SW 1271 (cell line): ENCODE measurements around the gene DYRK1A.

Source experiments
- DNase-seq, 2 experiments: peaks; one replicate each; lab custom pipeline; 2025; lab: John Stamatoyannopoulos, UW

Gene DYRK1A

DNA sequence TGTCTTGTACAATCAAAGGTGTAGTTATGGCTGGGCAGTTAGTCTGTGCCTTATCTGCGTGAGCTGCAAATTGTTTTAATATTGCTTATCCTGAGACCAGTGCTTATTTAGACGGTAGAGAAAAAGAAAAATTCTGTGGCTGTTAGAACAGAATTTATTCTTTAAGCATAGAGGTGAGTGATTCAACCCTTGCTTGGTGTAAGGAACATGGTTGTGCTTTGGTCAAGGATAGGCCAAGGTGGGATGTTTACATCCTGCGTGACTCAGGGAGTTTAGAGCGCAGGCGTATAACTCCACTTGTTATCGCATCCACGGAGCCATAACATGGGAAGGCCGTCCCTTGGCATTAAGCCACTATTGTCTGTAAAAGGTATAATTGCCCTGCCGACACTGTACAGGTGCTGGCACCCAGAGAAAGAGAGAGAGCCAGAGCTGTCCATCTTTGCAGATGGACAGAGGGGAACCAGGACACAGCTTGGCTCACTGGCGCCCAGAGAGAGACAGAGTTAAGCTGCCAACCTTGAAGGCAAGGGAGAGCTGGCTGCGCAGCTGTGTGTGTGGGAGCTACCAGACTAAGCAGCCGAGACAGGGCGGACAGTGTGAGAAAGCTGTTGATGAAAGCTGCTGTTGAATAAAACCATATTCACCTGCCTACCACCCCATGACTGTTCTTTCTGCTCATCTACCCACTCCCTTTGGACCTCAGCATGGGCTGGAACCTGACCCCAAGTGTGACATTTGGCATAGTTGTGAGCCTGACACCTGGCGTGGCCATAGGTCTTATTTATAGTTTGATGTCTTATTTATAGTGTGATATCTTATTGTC is 200.4 kb downstream of the DYRK1A start:
- DNase-seq = no peak

DNA sequence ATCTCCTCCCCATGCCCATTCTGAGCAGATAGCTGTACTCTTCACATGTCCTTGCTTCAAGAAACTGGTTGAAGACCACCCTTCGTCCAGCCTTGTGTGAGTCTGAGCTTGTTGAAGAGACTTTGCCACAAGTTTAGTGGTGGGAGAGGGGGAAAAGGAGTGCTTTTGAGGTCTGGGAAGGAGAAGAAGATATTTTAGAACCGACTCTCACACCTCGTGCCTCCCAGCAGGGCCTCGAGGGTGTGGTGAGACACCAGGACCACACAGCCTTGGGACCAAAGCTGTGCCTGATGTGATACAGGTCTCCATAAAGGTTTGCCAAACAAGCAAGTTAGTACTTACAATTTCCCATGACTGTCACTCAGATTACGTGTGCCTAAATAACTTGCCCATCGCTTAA is 201.8 kb downstream of the DYRK1A start:
- no peak for DNase-seq

DNA sequence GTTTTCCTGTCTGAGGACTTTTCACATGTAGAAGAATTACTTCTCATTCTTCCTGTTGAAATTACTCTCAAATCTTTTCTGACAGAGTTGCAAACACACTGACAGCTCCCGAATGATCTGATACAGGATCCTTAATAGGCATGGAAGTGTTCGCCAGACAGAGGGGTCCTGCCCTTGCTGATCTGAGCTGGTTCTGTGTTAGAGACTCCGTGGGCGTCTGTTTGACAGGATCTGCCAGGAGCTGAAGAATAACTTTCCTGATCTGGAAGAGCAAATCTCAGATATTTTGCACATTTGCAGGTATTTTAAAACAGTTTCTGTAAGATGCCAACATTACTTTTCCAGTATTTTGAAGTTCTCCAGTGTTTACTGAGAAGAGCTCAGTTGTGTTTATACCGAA is 202.3 kb downstream of the DYRK1A start:
- no peak for DNase-seq

DNA sequence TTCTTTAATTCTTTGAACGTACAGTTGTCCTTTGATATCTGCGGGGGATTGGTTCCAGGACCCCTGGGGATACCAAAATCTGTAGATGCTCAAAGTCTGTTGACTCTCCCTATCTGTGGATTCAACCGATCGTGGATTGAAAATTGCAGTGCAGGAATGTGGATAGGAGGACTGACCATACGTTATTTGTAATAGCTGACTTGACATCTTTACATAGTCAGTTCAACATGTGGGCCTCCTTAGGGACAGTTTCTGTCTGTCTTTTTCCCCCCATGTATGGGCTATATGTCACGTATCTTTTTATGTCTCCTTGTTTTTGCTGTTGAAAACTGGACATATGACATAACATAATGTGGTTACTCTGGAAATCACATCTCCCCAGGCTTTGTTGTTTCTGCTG is 204.9 kb downstream of the DYRK1A start:
- no peak for DNase-seq

DNA sequence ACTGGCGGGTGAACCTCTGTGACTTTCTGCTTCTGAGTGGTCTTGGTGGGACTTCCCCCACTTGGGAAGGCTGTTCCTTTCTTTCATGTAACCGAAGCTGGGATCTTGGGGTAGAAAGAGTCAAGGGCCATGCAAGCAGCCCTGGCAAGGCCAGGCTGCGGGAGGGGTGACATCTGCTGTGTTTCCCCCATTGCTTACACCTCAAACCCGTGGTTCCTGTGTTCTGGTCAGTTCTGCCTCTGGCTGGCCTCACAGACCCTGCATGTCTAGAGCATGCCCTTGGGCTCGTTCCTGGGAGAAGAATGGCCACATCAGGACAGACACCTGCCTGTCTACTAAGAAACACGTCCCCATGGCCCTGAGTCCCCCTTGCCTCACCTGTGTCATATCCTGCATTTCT is 207.7 kb downstream of the DYRK1A start:
- DNase-seq = no peak

DNA sequence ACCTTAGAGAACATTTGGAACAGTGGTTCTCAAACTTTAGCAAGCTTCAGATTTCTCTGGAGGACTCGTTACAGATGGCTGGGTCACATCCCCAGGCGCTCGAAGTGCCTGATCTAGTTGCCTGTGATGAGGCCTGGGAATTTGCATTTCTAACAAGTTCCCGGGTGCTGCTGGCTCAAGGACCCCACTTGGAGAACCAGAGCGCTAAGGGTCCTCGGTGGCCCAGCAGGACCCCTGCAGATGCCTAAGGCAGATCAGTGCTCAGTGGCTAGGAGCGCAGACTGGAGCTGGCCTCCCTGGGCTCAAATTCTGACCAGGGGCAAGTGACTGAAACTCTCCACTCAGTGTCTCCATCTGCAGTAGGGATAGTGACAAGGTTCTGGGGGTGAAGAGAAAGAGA is 208.2 kb downstream of the DYRK1A start:
- no peak for DNase-seq

DNA sequence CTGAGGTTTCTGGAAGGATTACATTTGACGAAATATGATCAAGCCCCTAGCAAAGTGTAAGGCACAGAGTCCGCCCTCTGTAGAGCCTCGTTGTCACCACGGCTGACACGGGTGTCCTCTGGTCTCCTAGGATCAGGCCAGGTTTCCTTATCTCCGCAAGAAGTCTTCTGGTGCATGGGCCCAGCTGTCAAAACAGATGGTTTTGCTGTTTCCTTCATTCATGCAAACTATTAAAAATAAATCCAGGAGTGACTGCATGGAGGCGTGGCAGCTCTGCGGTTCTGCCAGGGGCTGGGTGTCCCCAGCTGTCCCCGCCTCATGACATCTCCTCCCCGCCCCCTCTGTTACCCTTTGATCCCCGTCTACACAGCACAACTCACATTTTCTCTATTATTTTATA is 209.0 kb downstream of the DYRK1A start:
- DNase-seq = no peak
